DMS153 (cell line): ENCODE results near the gene KCNG4.

ENCODE experiments used
- DNase-seq: peaks from one replicate; lab custom pipeline; 2025; lab: John Stamatoyannopoulos, UW

Gene KCNG4

GRCh38 chr16:84239909-84240308, at the start of gene KCNG4:
Gene KCNG4 (minus strand): TSS chr16:84240012. CDS start chr16:84237485, 2,527 bp downstream.
- DNase-seq = no peak

GRCh38 chr16:84288902-84289301, 49.1 kb upstream of the KCNG4 start:
- no peak for DNase-seq

GRCh38 chr16:84286578-84287240, 46.9 kb upstream of the KCNG4 start:
- DNase-seq = no peak

- no peak for DNase-seq
Observed at GRCh38 chr16:84284154-84284722, 44.4 kb upstream of the KCNG4 start.

- no peak for DNase-seq
Observed at GRCh38 chr16:84283314-84284153, 43.7 kb upstream of the KCNG4 start.

GRCh38 chr16:84282533-84282932, 42.7 kb upstream of the KCNG4 start:
- no peak for DNase-seq

- DNase-seq = no peak
Observed at GRCh38 chr16:84281074-84281473, 41.3 kb upstream of the KCNG4 start.

- no peak for DNase-seq
Observed at GRCh38 chr16:84279881-84280280, 40.1 kb upstream of the KCNG4 start.

GRCh38 chr16:84278968-84279367, 39.2 kb upstream of the KCNG4 start:
- no peak for DNase-seq

GRCh38 chr16:84278333-84278732, 38.5 kb upstream of the KCNG4 start:
- no peak for DNase-seq

GRCh38 chr16:84277244-84277823, 37.5 kb upstream of the KCNG4 start:
- peak; percentile 13 for DNase-seq

GRCh38 chr16:84275585-84276151, 35.9 kb upstream of the KCNG4 start:
- DNase-seq = no peak

GRCh38 chr16:84274515-84274914, 34.7 kb upstream of the KCNG4 start:
- no peak for DNase-seq

GRCh38 chr16:84272740-84273320, 33.0 kb upstream of the KCNG4 start:
- DNase-seq = no peak

- no peak for DNase-seq
Observed at GRCh38 chr16:84271866-84272265, 32.1 kb upstream of the KCNG4 start.

GRCh38 chr16:84271037-84271436, 31.2 kb upstream of the KCNG4 start:
- no peak for DNase-seq

GRCh38 chr16:84270531-84270930, 30.7 kb upstream of the KCNG4 start:
- DNase-seq = no peak

GRCh38 chr16:84270071-84270470, 30.3 kb upstream of the KCNG4 start:
- no peak for DNase-seq

- no peak for DNase-seq
Observed at GRCh38 chr16:84268291-84269040, 28.7 kb upstream of the KCNG4 start.

GRCh38 chr16:84267380-84267779, 27.6 kb upstream of the KCNG4 start:
- DNase-seq = no peak

GRCh38 chr16:84266451-84266850, 26.6 kb upstream of the KCNG4 start:
- DNase-seq = peak; percentile 50
